Measurements from ENCODE around the gene GATA5.

DNA sequence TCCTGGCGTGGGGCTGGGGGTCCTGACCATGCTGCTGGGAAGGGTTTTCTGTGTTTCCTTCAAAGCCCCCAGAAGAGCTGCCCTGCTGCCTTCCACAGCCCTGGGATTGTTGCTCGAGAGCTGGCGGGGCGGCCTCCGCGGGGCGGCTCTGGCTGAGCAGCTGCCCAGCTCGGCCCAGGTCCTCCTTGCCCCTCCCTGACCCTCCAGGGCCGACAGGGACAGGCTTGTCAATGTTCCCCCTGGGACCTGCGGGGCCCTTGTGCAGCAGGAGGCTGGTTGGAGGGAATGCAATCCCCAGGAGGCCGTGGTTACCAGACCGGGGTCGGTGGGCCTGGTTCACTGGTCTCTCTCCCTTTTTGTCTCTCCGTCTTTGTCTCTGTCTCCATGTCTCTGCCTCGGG lies 19.9 kb downstream of the GATA5 start:
- TF ChIP-seq, protein P1, sequence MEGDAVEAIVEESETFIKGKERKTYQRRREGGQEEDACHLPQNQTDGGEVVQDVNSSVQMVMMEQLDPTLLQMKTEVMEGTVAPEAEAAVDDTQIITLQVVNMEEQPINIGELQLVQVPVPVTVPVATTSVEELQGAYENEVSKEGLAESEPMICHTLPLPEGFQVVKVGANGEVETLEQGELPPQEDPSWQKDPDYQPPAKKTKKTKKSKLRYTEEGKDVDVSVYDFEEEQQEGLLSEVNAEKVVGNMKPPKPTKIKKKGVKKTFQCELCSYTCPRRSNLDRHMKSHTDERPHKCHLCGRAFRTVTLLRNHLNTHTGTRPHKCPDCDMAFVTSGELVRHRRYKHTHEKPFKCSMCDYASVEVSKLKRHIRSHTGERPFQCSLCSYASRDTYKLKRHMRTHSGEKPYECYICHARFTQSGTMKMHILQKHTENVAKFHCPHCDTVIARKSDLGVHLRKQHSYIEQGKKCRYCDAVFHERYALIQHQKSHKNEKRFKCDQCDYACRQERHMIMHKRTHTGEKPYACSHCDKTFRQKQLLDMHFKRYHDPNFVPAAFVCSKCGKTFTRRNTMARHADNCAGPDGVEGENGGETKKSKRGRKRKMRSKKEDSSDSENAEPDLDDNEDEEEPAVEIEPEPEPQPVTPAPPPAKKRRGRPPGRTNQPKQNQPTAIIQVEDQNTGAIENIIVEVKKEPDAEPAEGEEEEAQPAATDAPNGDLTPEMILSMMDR (IDR thresholded peaks at IDR 0.05; ENCODE audit: poor library complexity, severe bottlenecking) = no peak
- no peak for TF ChIP-seq EP300 (conservative IDR thresholded peaks at IDR 0.05; ENCODE audit: poor library complexity, severe bottlenecking)
- no peak for TF ChIP-seq EZH2 (IDR thresholded peaks at IDR 0.05; ENCODE audit: borderline replicate concordance, insufficient read depth, low read length, poor library complexity, severe bottlenecking)
- TF ChIP-seq POLR2AphosphoS5 (IDR thresholded peaks at IDR 0.05) = no peak
- TF ChIP-seq, protein P2, sequence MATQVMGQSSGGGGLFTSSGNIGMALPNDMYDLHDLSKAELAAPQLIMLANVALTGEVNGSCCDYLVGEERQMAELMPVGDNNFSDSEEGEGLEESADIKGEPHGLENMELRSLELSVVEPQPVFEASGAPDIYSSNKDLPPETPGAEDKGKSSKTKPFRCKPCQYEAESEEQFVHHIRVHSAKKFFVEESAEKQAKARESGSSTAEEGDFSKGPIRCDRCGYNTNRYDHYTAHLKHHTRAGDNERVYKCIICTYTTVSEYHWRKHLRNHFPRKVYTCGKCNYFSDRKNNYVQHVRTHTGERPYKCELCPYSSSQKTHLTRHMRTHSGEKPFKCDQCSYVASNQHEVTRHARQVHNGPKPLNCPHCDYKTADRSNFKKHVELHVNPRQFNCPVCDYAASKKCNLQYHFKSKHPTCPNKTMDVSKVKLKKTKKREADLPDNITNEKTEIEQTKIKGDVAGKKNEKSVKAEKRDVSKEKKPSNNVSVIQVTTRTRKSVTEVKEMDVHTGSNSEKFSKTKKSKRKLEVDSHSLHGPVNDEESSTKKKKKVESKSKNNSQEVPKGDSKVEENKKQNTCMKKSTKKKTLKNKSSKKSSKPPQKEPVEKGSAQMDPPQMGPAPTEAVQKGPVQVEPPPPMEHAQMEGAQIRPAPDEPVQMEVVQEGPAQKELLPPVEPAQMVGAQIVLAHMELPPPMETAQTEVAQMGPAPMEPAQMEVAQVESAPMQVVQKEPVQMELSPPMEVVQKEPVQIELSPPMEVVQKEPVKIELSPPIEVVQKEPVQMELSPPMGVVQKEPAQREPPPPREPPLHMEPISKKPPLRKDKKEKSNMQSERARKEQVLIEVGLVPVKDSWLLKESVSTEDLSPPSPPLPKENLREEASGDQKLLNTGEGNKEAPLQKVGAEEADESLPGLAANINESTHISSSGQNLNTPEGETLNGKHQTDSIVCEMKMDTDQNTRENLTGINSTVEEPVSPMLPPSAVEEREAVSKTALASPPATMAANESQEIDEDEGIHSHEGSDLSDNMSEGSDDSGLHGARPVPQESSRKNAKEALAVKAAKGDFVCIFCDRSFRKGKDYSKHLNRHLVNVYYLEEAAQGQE (IDR thresholded peaks at IDR 0.05; ENCODE audit: borderline replicate concordance) = no peak
- TF ChIP-seq SMC3 (conservative IDR thresholded peaks at IDR 0.05; ENCODE audit: poor library complexity) = no peak
- no peak for TF ChIP-seq TAF1 (IDR thresholded peaks at IDR 0.05; ENCODE audit: low read depth)
